Endothelial cell of umbilical vein (primary cell): ENCODE results near the gene MYMX. TPM values are rescaled to one million over a fixed set of nuclear protein-coding genes. Genes with fewer than 3 reads are reported as not detected.

Experiments
- BruUV-seq: library from RNA; stranded (reverse); fragments of 400-500 nt; replicated peaks from 2 replicates; lab custom pipeline; 2021; lab: Mats Ljungman, UMichigan
- CTCF ChIA-PET: fragments of 300-600, 350-600 bp; sonication (Branson Sonifier 250); formaldehyde crosslinking; loops from one replicate; lab custom pipeline; 2021; ENCODE audit warnings: antibody characterized with exemption, inconsistent platforms; lab: Charles Lee
- POLR2A ChIA-PET: fragments of 300-600, 350-600 bp; sonication (Branson Sonifier 250); formaldehyde crosslinking; loops from one replicate; lab custom pipeline; 2021; ENCODE audit warnings: antibody characterized with exemption, inconsistent platforms; lab: Charles Lee
- DNase-seq: peaks from one replicate; pipeline ENCODE4 v3.0.0-alpha.2; 2011; ENCODE audit warnings: low read depth, low spot score
- FAIRE-seq: peaks from 2 replicates; lab custom pipeline; 2011; peaks lifted over from hg19 to GRCh38; lab: Jason Lieb, UNC
- H2AFZ ChIP-seq: 2 replicates; pipeline ENCODE4 v1.6.0; 2012; ENCODE audit warnings: low read depth, low read length, control low read depth, inconsistent platforms
- H3K27ac ChIP-seq: 2 replicates; pipeline ENCODE4 v1.5.1; 2011; ENCODE audit warnings: low read depth, mild to moderate bottlenecking, control low read depth, low read length, moderate library complexity; ENCODE audit not compliant: insufficient read depth
- H3K27me3 ChIP-seq, 2 experiments: 2 replicates each; pipeline versions ENCODE4 v1.6.0 to v1.6.1; 2011; ENCODE audit warnings: low read length in 2 of 2, mixed read lengths in 1 of 2; ENCODE audit not compliant: control insufficient read depth in 2 of 2, insufficient read depth in 2 of 2
- H3K36me3 ChIP-seq, 2 experiments: 2 replicates in 1 of 2; 3 replicates in 1 of 2; pipeline ENCODE4 v1.5.1; 2011; ENCODE audit warnings: low read length in 2 of 2, mild to moderate bottlenecking in 1 of 2, moderate library complexity in 1 of 2; ENCODE audit not compliant: control insufficient read depth in 2 of 2, insufficient read depth in 2 of 2; ENCODE audit errors: extremely low read depth in 1 of 2
- H3K4me1 ChIP-seq: 3 replicates; pipeline ENCODE4 v1.5.1; 2011; ENCODE audit warnings: mild to moderate bottlenecking, low read length; ENCODE audit not compliant: control insufficient read depth, insufficient read depth; ENCODE audit errors: extremely low read depth
- H3K4me2 ChIP-seq: 2 replicates; pipeline ENCODE4 v1.6.1; 2011; ENCODE audit warnings: low read length, control low read depth, mixed read lengths; ENCODE audit not compliant: insufficient read depth
- H3K4me3 ChIP-seq, 3 experiments: fragments of 200-600 bp in 1 of 3; sonication (generic), shearing (Covaris generic) in 1 of 3; replicated peaks in 1 of 3; 2 replicates each; pipeline ENCODE4 v1.5.1; 2011 to 2016; ENCODE audit warnings: control low read depth in 3 of 3, low read length in 3 of 3, mild to moderate bottlenecking in 2 of 3, inconsistent platforms in 1 of 3, low read depth in 1 of 3, moderate library complexity in 1 of 3; ENCODE audit not compliant: insufficient read depth in 1 of 3
- H3K79me2 ChIP-seq: 2 replicates; pipeline ENCODE4 v1.6.0; 2012; ENCODE audit warnings: low read length, inconsistent platforms; ENCODE audit not compliant: control insufficient read depth, insufficient read depth
- H3K9ac ChIP-seq: replicated peaks from 2 replicates; pipeline ENCODE3; 2011; ENCODE audit warnings: low read length, control low read depth; ENCODE audit not compliant: insufficient read depth; ENCODE audit errors: extremely low read depth
- H3K9me1 ChIP-seq: replicated peaks from 3 replicates; pipeline ENCODE4 v1.6.0; 2011; ENCODE audit warnings: mild to moderate bottlenecking, low read length; ENCODE audit not compliant: control insufficient read depth, insufficient read depth; ENCODE audit errors: extremely low read depth
- H3K9me3 ChIP-seq: replicated peaks from 2 replicates; pipeline ENCODE4 v1.5.1; 2012; ENCODE audit warnings: low read length, inconsistent platforms; ENCODE audit not compliant: control insufficient read depth, insufficient read depth
- H4K20me1 ChIP-seq: replicated peaks from 2 replicates; pipeline ENCODE3; 2011; ENCODE audit warnings: mild to moderate bottlenecking, low read length; ENCODE audit not compliant: control insufficient read depth, insufficient read depth; ENCODE audit errors: extremely low read depth
- CTCF ChIP-seq, 2 donors: IDR thresholded peaks; 1 replicate in 1 of 2; 2 replicates in 1 of 2; pipeline ENCODE4 v1.5.1; 2011; ENCODE audit warnings: low read length in 2 of 2, mild to moderate bottlenecking in 2 of 2, moderate library complexity in 2 of 2, control low read depth in 1 of 2, inconsistent platforms in 1 of 2, low read depth in 1 of 2; ENCODE audit not compliant: insufficient read depth in 1 of 2; ENCODE audit errors: extremely low read depth in 1 of 2
- EZH2 ChIP-seq: IDR thresholded peaks from 2 replicates; pipeline ENCODE4 v1.6.1; 2012; ENCODE audit warnings: borderline replicate concordance, low read depth, mild to moderate bottlenecking, moderate library complexity, low read length, inconsistent platforms; ENCODE audit not compliant: severe bottlenecking
- FOS ChIP-seq: IDR thresholded peaks from 2 replicates; pipeline ENCODE4 v1.6.1; 2011; ENCODE audit warnings: mild to moderate bottlenecking, low read length, moderate library complexity, borderline replicate concordance; ENCODE audit not compliant: insufficient read depth
- GATA2 ChIP-seq: IDR thresholded peaks from 2 replicates; pipeline ENCODE4 v1.7.0; 2011; ENCODE audit warnings: low read depth, mild to moderate bottlenecking, moderate library complexity, mixed read lengths, low read length; ENCODE audit not compliant: insufficient read length, insufficient read depth
- JUN ChIP-seq: IDR thresholded peaks from 2 replicates; pipeline ENCODE4 v1.6.1; 2011; ENCODE audit warnings: borderline replicate concordance, low read depth; ENCODE audit not compliant: insufficient read length, insufficient read depth
- MAX ChIP-seq: IDR thresholded peaks from 2 replicates; pipeline ENCODE4 v1.6.1; 2011; ENCODE audit not compliant: insufficient read depth, insufficient read length
- MYC ChIP-seq: IDR thresholded peaks from one replicate; pipeline ENCODE4 v1.6.1; 2011; ENCODE audit warnings: mild to moderate bottlenecking, low read depth, low read length
- POLR2A ChIP-seq: IDR thresholded peaks from 2 replicates; pipeline ENCODE4 v1.6.1; 2012; ENCODE audit warnings: low read depth, mild to moderate bottlenecking, control low read depth, low read length
- POLR2AphosphoS5 ChIP-seq: IDR thresholded peaks from 2 replicates; pipeline ENCODE4 v1.6.1; 2012; ENCODE audit warnings: low read depth, mild to moderate bottlenecking, control low read depth, low read length, moderate library complexity; ENCODE audit not compliant: insufficient read depth
- dilution Hi-C: fragments of 300-500 bp; cut with MboI; formaldehyde crosslinking; loops from one replicate; pipeline ENCODE4 v1.15.0; 2019; ENCODE audit warnings: low sequenced_read_pairs; ENCODE audit not compliant: extremely low pct_ligation_motif_present
- intact Hi-C: fragments of 100-400 bp; cut with micrococcal nuclease; formaldehyde crosslinking; loops from one replicate; pipeline ENCODE4 v1.10.0; 2022
- polyA plus RNA-seq, 4 experiments: library from polyadenylated mRNA; depleted of rRNA in 3 of 4; stranded (reverse) in 3 of 4; unstranded in 1 of 4; fragments of >200 nt; gene quantifications; 2 replicates each; pipeline versions ENCODE4 v1.2.1 to v1.2.3, GENCODE V29; 2011 to 2012; ENCODE audit warnings: missing spikeins in 1 of 4
- total RNA-seq: library from RNA; stranded (reverse); gene quantifications from 2 replicates; pipeline ENCODE4 v1.2.3, GENCODE V29; 2021

The MYMX gene
- total and polyA plus RNA-seq, 2 donors (not counting 3 experiments of a cell fraction or from before 2014, with no cell fraction given), result 0.18 TPM; not detected in 1

- CTCF ChIA-PET, result interaction anchor here (6.2 kb wide), 1 partner anchor 72 kb away, joined by 154 read pairs; no protein-coding TSS in a partner anchor
- dilution Hi-C loops, result no loop called here
These were observed 49.1 kb downstream of the MYMX start for GRCh38 chr6:44265722-44266233.

More at GRCh38 chr6:44265722-44266233, 49.1 kb downstream of the MYMX start:
- Histone ChIP-seq H3K79me2 (peaks cover 26% of the 10 kb centered on the region), H3K4me1 (peaks cover 36% of the 10 kb centered on the region), H3K27ac (no peak overlapping the region), H3K9me3 (no peaks in the 10 kb centered on the region), H3K9me1 (no peaks in the 10 kb centered on the region), H3K4me3 (no peak overlapping the region), H3K36me3 (peaks cover 2 to 3% of the 10 kb centered on the region in 2 experiments), H3K27me3 (peaks cover 11 to 19% of the 10 kb centered on the region in 2 experiments), H3K4me2 (no peak overlapping the region), H4K20me1 (no peaks in the 10 kb centered on the region), H2AFZ (no peak overlapping the region), H3K9ac (no peak overlapping the region)
- BruUV-seq, result no TSS peak
- TF ChIP-seq CTCF (IDR thresholded peaks at IDR 0.05; ENCODE audit: extremely low read depth in 1 of 2, insufficient read depth in 1 of 2, low read depth in 1 of 2, low read length in 2 of 2) (no peak), MAX (no peak), POLR2AphosphoS5 (no peak), JUN (no peak), GATA2 (no peak), EZH2 (no peak), MYC (no peak), POLR2A (no peak), FOS (no peak)
- POLR2A ChIA-PET, result no interaction called here
- FAIRE-seq, result no peak
- no peak for DNase-seq
- intact Hi-C loops, result loop anchor here (1.0 to 2.0 kb wide), 2 partner anchors 28 to 121 kb away; partner anchors contain the start of gene CDC5L
